ENCODE data around the gene DCP1A. TPM values are rescaled to one million over a fixed set of nuclear protein-coding genes. Genes with fewer than 3 reads are reported as not detected.

Gene DCP1A
- total and polyA plus RNA-seq, 2 of the 13 experiments (the other 11 are each of a cell fraction or from before 2014, with no cell fraction given): 14.2 to 41.2 TPM

DNA sequence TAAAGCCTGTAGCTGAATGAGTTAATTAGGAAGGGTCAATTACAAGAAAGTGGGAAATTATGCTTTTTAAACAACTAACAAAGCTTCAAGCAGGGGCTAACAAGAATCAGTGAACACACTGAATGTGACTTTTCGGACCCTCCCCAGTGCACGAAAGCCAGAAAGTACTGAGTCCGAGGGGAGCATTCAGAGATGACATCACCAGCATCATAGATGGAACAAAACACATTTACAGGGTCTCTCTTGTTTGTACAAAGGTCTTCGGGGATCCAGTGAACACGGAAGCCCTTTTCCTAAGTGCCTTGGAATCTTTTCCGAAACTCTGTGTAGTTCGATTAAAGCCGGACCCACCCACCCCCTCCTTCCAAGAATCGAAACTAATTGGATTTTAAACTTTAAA is 829 bp downstream of the DCP1A start (continued):
- TF ChIP-seq ZBTB21 (CRISPR knock-in tag; IDR thresholded peaks at IDR 0.05): peak; percentile 63
- 0 out of 2 replicates have a peak, but pooled peaks have one; percentile 19 for TF ChIP-seq SAP130 (CRISPR knock-in tag; IDR thresholded peaks at IDR 0.05; ENCODE audit: low read depth)
- no peak for TF ChIP-seq RNF2 (conservative IDR thresholded peaks at IDR 0.05; ENCODE audit: low read depth)
- TF ChIP-seq SALL2 (CRISPR knock-in tag; IDR thresholded peaks at IDR 0.05): no peak

GRCh38 chr3:53342353-53342752 is 5.0 kb downstream of the DCP1A start:
- in situ Hi-C loops (cut with HindIII; ENCODE audit: extremely low pct_ligation_motif_present, low pct_unique_long_range_greater_than_20kb) (no loop called here), intact Hi-C loops (cut with micrococcal nuclease; ENCODE audit: unreplicated experiment) (no loop called here)
- TF ChIP-seq ZNF343 (CRISPR knock-in tag; IDR thresholded peaks at IDR 0.05) (no peak), HNF4A (CRISPR knock-in tag; IDR thresholded peaks at IDR 0.05) (peak; percentile 37; the same call in 1 of the 2 replicates), FOXK2 (IDR thresholded peaks at IDR 0.05) (no peak), ZNF276 (CRISPR knock-in tag; IDR thresholded peaks at IDR 0.05; ENCODE audit: low read depth) (no peak), MXD4 (CRISPR knock-in tag; IDR thresholded peaks at IDR 0.05) (no peak)
- TF ChIP-seq, protein P1, sequence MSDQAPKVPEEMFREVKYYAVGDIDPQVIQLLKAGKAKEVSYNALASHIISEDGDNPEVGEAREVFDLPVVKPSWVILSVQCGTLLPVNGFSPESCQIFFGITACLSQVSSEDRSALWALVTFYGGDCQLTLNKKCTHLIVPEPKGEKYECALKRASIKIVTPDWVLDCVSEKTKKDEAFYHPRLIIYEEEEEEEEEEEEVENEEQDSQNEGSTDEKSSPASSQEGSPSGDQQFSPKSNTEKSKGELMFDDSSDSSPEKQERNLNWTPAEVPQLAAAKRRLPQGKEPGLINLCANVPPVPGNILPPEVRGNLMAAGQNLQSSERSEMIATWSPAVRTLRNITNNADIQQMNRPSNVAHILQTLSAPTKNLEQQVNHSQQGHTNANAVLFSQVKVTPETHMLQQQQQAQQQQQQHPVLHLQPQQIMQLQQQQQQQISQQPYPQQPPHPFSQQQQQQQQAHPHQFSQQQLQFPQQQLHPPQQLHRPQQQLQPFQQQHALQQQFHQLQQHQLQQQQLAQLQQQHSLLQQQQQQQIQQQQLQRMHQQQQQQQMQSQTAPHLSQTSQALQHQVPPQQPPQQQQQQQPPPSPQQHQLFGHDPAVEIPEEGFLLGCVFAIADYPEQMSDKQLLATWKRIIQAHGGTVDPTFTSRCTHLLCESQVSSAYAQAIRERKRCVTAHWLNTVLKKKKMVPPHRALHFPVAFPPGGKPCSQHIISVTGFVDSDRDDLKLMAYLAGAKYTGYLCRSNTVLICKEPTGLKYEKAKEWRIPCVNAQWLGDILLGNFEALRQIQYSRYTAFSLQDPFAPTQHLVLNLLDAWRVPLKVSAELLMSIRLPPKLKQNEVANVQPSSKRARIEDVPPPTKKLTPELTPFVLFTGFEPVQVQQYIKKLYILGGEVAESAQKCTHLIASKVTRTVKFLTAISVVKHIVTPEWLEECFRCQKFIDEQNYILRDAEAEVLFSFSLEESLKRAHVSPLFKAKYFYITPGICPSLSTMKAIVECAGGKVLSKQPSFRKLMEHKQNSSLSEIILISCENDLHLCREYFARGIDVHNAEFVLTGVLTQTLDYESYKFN (CRISPR knock-in tag; conservative IDR thresholded peaks at IDR 0.05): 0 out of 2 replicates have a peak, but pooled peaks have one; percentile 26
- no peak overlapping the region for H2AFZ ChIP-seq (ENCODE audit: low read length)
- H3K9me3 ChIP-seq (ENCODE audit: low read length): no peaks in the 10 kb centered on the region
- ChIA-PET CTCF (ENCODE audit: low intra/inter-chr PET ratio, low total read pairs) (no interaction called here), POLR2A (interaction anchor here (1.5 kb wide), 1 partner anchor 502 kb away, joined by 3 read pairs; no protein-coding TSS in a partner anchor)
- peaks cover 69% of the 10 kb centered on the region for H3K79me2 ChIP-seq (ENCODE audit: insufficient read depth, low read length)
- H3K4me3 ChIP-seq (replicated peaks in 1 of 3; ENCODE audit: insufficient read depth in 1 of 3, low read depth in 2 of 3, low read length in 3 of 3): no peak overlapping the region
- no peak for FAIRE-seq
- H3K9ac ChIP-seq (ENCODE audit: insufficient read depth, low read depth, low read length): no peak overlapping the region
- peak overlapping the region; percentile 36; the same call in 1 of the 2 replicates for H3K4me2 ChIP-seq (ENCODE audit: low read depth, low read length)
- no peak for ATAC-seq
- no peaks in the 10 kb centered on the region; a peak in 1 of 5 replicates for H3K27me3 ChIP-seq (ENCODE audit: control insufficient read depth in 1 of 2, insufficient read depth in 2 of 2, low read length in 2 of 2)
- H4K20me1 ChIP-seq (ENCODE audit: insufficient read depth, low read length): peaks cover 13% of the 10 kb centered on the region; the same call in 1 of the 2 replicates
- H3K27ac ChIP-seq (ENCODE audit: extremely low read length, insufficient read depth, low read length): no peak overlapping the region
- 46% methylated on average over 3 of the region's 3 CpGs for WGBS (ENCODE audit: low lambda C conversion rate)
- H3K36me3 ChIP-seq (replicated peaks in 1 of 2; ENCODE audit: control insufficient read depth in 1 of 2, insufficient read depth in 2 of 2, low read length in 2 of 2): peaks cover 4 to 38% of the 10 kb centered on the region in 2 experiments
- no peak for DNase-seq (ENCODE audit: low spot score)
- H3K4me1 ChIP-seq (ENCODE audit: insufficient read depth, low read length): peaks cover 37% of the 10 kb centered on the region
- BruUV-seq (replicated peaks): no TSS peak
